Testis (tissue), 3 donors: Measurements from ENCODE around the gene SNX11. TPM values are rescaled to one million over a fixed set of nuclear protein-coding genes. Genes with fewer than 3 reads are reported as not detected.

Experiments used
- DNase-seq: peaks from one replicate; pipeline ENCODE4 v3.0.0-alpha.2; 2019
- H3K27ac ChIP-seq, 2 donors: fragments of 200-600 bp; sonication (generic); one replicate each; pipeline ENCODE4 v1.5.1; 2019
- H3K27me3 ChIP-seq: fragments of 200-600 bp; sonication (generic); one replicate; pipeline ENCODE4 v1.5.1; 2019
- H3K36me3 ChIP-seq: fragments of 200-600 bp; sonication (generic); one replicate; pipeline ENCODE4 v1.5.1; 2017; ENCODE audit warnings: low read depth; ENCODE audit errors: missing control alignments
- H3K4me1 ChIP-seq: fragments of 200-600 bp; sonication (generic); one replicate; pipeline ENCODE4 v1.5.1; 2019
- H3K4me3 ChIP-seq, 2 donors: fragments of 200-600 bp; sonication (generic); one replicate each; pipeline ENCODE4 v1.5.1; 2017 to 2019
- H3K9me3 ChIP-seq: fragments of 200-600 bp; sonication (generic); one replicate; pipeline ENCODE4 v1.5.1; 2017
- POLR2A ChIP-seq: fragments of 450-650 bp; IDR thresholded peaks from one replicate; pipeline ENCODE4 v1.6.1; 2017; ENCODE audit warnings: antibody characterized with exemption, mild to moderate bottlenecking, moderate library complexity
- WGBS, 2 donors: methylation state at CpG; one replicate each; pipeline ENCODE4 v1.1.5; 2018; 5-methylcytosine and 5-hydroxymethylcytosine counted together
- intact Hi-C: fragments of 100-400 bp; cut with DNase I; formaldehyde crosslinking; loops from one replicate; pipeline ENCODE4 v1.15.1; 2023; ENCODE audit warnings: low total_unique reads
- polyA plus RNA-seq: library from polyadenylated mRNA; stranded (reverse); fragments of 350-450 nt; fragmentation: Illumina TruSeq; extraction: RNeasy Lipid Tissue Mini Kit (QIAGEN cat#74804); gene quantifications from one replicate; pipeline ENCODE4 v1.2.3, GENCODE V29; 2014; ENCODE audit warnings: low read depth, low replicate concordance; ENCODE audit not compliant: insufficient read depth
- total RNA-seq, 2 donors: library from RNA; depleted of rRNA; stranded (reverse); fragments of >200 nt; gene quantifications; one replicate each; pipeline ENCODE4 v1.2.3, GENCODE V29; 2016
- TF ChIP-seq, protein P1 (sequence below), 3 experiments: fragments of 450-650 bp in 2 of 3; fragments of 200-600 bp in 1 of 3; sonication (generic) in 1 of 3; IDR thresholded peaks; one replicate each; pipeline ENCODE4 v1.5.1; 2016 to 2019; ENCODE audit warnings: antibody characterized with exemption in 3 of 3, mild to moderate bottlenecking in 2 of 3, moderate library complexity in 1 of 3

The SNX11 gene
- total and polyA plus RNA-seq, 3 donors from 2014 or later = 20.3 to 23.1 (median 23.1) TPM

DNA sequence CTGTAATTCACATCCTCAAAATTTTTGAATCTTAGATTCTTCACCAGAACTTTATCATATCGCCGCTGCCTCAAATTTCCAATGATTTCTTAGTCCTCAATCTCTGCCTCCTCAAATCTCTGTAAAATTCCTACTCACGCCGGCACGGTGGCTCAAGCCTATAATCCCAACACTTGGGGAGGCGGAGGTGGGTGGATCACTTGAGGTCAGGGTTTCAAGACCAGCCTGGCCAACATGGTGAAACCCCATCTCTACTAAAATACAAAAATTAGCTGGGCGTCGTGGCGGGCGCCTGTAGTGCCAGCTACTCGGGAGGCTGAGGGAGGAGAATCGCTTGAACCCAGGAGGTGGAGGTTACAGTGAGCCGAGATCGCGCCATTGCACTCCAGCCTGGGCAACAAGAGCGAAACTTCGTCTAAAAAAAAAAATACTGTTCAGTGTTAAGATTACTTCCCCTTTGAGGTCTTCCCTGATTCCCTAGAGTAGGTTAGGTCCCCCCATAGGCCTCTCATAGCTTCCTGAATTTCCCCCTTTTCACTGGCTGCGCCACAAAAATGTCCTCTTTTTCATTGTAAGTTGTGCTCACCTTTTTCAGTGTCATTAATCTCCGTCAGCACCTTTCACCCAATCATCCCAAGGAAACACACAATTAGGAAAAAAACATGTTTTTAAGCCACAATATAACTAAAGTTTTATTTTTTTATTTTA, 5.4 kb upstream of the SNX11 start:
- no peaks in the 10 kb centered on the region for H3K36me3 ChIP-seq
- DNase-seq = no peak
- H3K4me3 ChIP-seq = no peak overlapping the region
- WGBS, 2 donors = 62 to 67% methylated on average over 19 of the region's 19 CpGs
- intact Hi-C loops = no loop called here
- TF ChIP-seq, protein P1, sequence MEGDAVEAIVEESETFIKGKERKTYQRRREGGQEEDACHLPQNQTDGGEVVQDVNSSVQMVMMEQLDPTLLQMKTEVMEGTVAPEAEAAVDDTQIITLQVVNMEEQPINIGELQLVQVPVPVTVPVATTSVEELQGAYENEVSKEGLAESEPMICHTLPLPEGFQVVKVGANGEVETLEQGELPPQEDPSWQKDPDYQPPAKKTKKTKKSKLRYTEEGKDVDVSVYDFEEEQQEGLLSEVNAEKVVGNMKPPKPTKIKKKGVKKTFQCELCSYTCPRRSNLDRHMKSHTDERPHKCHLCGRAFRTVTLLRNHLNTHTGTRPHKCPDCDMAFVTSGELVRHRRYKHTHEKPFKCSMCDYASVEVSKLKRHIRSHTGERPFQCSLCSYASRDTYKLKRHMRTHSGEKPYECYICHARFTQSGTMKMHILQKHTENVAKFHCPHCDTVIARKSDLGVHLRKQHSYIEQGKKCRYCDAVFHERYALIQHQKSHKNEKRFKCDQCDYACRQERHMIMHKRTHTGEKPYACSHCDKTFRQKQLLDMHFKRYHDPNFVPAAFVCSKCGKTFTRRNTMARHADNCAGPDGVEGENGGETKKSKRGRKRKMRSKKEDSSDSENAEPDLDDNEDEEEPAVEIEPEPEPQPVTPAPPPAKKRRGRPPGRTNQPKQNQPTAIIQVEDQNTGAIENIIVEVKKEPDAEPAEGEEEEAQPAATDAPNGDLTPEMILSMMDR (IDR thresholded peaks at IDR 0.05) = no peak
- TF ChIP-seq POLR2A = no peak
- no peaks in the 10 kb centered on the region for H3K27me3 ChIP-seq
- no peaks in the 10 kb centered on the region for H3K9me3 ChIP-seq
- peak overlapping the region in 1 of 2 donors; percentile 88 for H3K27ac ChIP-seq
- H3K4me1 ChIP-seq = peaks cover 7% of the 10 kb centered on the region

DNA sequence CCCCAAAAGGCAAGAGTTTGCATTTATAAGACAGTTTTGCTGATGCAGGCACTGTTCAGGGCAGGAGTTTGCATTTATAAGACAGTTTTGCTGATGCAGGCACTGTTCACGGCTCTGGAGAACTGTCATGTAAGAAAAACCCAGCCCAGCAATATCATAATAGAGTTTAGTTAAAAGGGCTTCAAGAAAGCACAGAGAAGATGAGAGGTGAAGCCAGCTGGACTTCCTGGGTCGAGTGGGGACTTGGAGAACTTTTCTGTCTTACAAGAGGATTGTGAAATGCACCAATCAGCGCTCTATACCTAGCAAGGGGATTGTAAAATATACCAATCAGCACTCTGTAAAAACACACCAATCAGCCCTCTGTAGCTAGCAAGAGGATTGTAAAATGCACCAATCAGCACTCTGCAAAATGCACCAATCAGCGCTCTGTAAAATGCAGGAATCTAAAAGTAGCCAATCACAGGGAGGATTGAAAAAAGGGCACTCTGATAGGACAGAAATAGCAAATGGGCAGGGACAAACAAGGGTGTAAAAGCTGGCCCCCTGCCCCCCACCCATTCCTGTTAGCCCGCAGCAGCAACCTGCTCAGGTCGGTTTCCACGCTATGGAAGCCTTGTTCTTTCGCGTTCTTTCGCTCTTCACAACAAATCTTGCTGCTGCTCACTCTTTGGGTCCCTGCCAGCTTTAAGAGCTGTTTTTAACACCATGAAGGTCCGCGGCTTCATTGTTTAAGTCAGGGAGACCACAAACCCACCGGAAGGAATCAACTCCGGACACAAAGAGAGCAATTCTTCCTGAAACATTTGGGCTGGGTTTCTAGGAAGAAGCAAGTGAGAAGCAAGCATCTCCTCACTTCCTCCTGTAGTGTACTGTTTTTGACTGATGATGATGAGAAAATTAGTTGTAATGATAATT, 4.5 kb upstream of the SNX11 start:
- intact Hi-C loops = no loop called here
- WGBS, 2 donors = 60 to 77% methylated on average over 14 of the region's 14 CpGs
- DNase-seq = peak; percentile 68
- no peaks in the 10 kb centered on the region for H3K36me3 ChIP-seq
- H3K4me3 ChIP-seq = no peak overlapping the region
- H3K27me3 ChIP-seq = no peaks in the 10 kb centered on the region
- peaks cover 7% of the 10 kb centered on the region for H3K4me1 ChIP-seq
- H3K9me3 ChIP-seq = no peaks in the 10 kb centered on the region
- H3K27ac ChIP-seq = no peak overlapping the region
- TF ChIP-seq, protein P1 (IDR thresholded peaks at IDR 0.05) = no peak
- TF ChIP-seq POLR2A = no peak

DNA sequence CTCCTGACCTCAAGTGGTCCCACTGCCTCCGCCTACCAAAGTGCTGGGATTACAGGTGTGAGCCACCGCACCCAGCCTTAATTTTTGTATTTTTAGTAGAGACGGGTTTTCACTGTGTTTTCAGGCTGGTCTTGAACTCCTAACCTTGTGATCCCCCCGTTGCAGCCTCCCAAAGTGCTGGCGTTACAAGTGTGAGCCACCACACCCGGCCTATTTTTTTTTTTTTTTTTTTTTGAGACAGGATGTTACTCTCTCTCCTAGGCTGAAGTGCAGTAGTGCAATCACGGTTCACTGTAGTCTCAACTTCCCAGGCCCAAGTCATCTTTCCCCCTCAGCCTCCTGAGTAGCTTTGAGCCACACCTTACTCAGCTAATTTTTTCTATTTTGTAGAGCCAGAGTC, 3.1 kb upstream of the SNX11 start:
- H3K36me3 ChIP-seq = no peaks in the 10 kb centered on the region
- H3K9me3 ChIP-seq = no peaks in the 10 kb centered on the region
- no peaks in the 10 kb centered on the region for H3K27me3 ChIP-seq
- TF ChIP-seq POLR2A = no peak
- TF ChIP-seq, protein P1 (IDR thresholded peaks at IDR 0.05) = no peak
- no peak overlapping the region for H3K27ac ChIP-seq
- H3K4me1 ChIP-seq = peaks cover 14% of the 10 kb centered on the region
- H3K4me3 ChIP-seq = no peak overlapping the region
- intact Hi-C loops = no loop called here
- DNase-seq = no peak
- 81 to 91% methylated on average over 7 of the region's 7 CpGs for WGBS, 2 donors

DNA sequence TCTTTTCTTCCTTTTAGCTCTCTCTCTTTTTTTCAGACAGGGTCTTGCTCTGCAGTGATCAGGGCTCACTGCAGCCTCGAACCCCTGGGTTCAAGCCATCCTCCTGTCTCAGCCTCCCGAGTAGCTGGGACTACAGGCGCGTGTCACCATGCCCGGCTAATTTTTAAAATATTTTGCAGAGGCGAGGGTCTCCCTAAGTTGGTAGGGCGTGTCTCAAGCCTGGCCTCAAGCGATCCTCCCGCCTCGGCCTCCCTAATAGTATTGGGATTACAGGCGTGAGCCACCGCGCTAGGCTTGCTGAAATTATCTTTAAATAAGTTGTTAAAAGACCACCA, 797 bp upstream of the SNX11 start:
- Histone ChIP-seq H3K4me3 (peak overlapping the region; percentile 76 to 88), H3K27ac (peak overlapping the region in 1 of 2 donors; percentile 96), H3K4me1 (peaks cover 10% of the 10 kb centered on the region), H3K36me3 (no peaks in the 10 kb centered on the region), H3K27me3 (no peaks in the 10 kb centered on the region), H3K9me3 (no peaks in the 10 kb centered on the region)
- 20 to 27% methylated on average over 13 of the region's 13 CpGs for WGBS, 2 donors
- DNase-seq = no peak
- intact Hi-C loops = no loop called here
- no peak for TF ChIP-seq POLR2A
- TF ChIP-seq, protein P1 (IDR thresholded peaks at IDR 0.05) = no peak
